MM.1S (cell line): ENCODE results near the gene UTS2.

Source experiments
- DNase-seq: peaks from one replicate; pipeline ENCODE4 v3.0.0-alpha.2; 2015
- H2AFZ ChIP-seq: fragments of 300-600 bp; sonication (generic); 2 replicates; pipeline ENCODE4 v1.6.0; 2016; ENCODE audit warnings: antibody characterized with exemption, low read length
- H3F3A ChIP-seq: fragments of 300-600 bp; sonication (generic); 2 replicates; pipeline ENCODE4 v1.6.1; 2016; ENCODE audit warnings: mild to moderate bottlenecking, antibody characterized with exemption, low read length, moderate library complexity, mixed read lengths; ENCODE audit not compliant: insufficient read depth
- H3K27ac ChIP-seq: fragments of 300-600 bp; sonication (generic); 2 replicates; pipeline ENCODE4 v1.5.1; 2016; ENCODE audit warnings: mild to moderate bottlenecking, low read length
- H3K27me3 ChIP-seq: fragments of 300-600 bp; sonication (generic); replicated peaks from 2 replicates; pipeline ENCODE4 v1.6.0; 2016; ENCODE audit warnings: low read length; ENCODE audit not compliant: insufficient read depth
- H3K36me3 ChIP-seq: fragments of 300-600 bp; sonication (generic); replicated peaks from 2 replicates; pipeline ENCODE4 v1.6.1; 2016; ENCODE audit warnings: mild to moderate bottlenecking, low read length, mixed read lengths; ENCODE audit not compliant: insufficient read depth
- H3K4me1 ChIP-seq: fragments of 300-600 bp; sonication (generic); 2 replicates; pipeline ENCODE4 v1.6.1; 2016; ENCODE audit warnings: low read length, mixed read lengths
- H3K4me2 ChIP-seq: fragments of 300-600 bp; sonication (generic); 2 replicates; pipeline ENCODE4 v1.6.0; 2016; ENCODE audit warnings: low read depth, low read length
- H3K4me3 ChIP-seq: fragments of 300-600 bp; sonication (generic); 2 replicates; pipeline ENCODE4 v1.5.1; 2016; ENCODE audit warnings: low read length, mixed read lengths
- H3K79me2 ChIP-seq: fragments of 300-600 bp; sonication (generic); 2 replicates; pipeline ENCODE4 v1.6.1; 2016; ENCODE audit warnings: mixed run types, low read length, mixed read lengths
- H3K9ac ChIP-seq: fragments of 300-600 bp; sonication (generic); 2 replicates; pipeline ENCODE4 v1.6.1; 2016; ENCODE audit warnings: low read length, mixed read lengths
- H3K9me2 ChIP-seq: fragments of 300-600 bp; sonication (generic); replicated peaks from 2 replicates; pipeline ENCODE4 v1.6.1; 2016; ENCODE audit warnings: mild to moderate bottlenecking, low read length, mixed read lengths; ENCODE audit not compliant: insufficient read depth
- H3K9me3 ChIP-seq: fragments of 300-600 bp; sonication (generic); replicated peaks from 2 replicates; pipeline ENCODE4 v1.6.1; 2016; ENCODE audit warnings: mild to moderate bottlenecking, low read length, mixed read lengths; ENCODE audit not compliant: insufficient read depth
- H4K20me1 ChIP-seq: fragments of 300-600 bp; sonication (generic); 2 replicates; pipeline ENCODE4 v1.6.1; 2016; ENCODE audit warnings: mild to moderate bottlenecking, low read length, moderate library complexity, mixed read lengths; ENCODE audit not compliant: insufficient read depth
- CTCF ChIP-seq: fragments of 300-600 bp; sonication (generic); IDR thresholded peaks from 2 replicates; pipeline ENCODE4 v1.5.1; 2016; ENCODE audit warnings: antibody characterized with exemption, low read length, mixed read lengths
- EZH2 ChIP-seq: fragments of 300-600 bp; sonication (generic); optimal IDR thresholded peaks from 2 replicates; pipeline ENCODE3; 2017; ENCODE audit warnings: low read depth, mild to moderate bottlenecking, antibody characterized with exemption, low read length, mixed read lengths
- EZH2phosphoT487 ChIP-seq: fragments of 300-600 bp; sonication (generic); IDR thresholded peaks from 2 replicates; pipeline ENCODE4 v1.6.1; 2018; ENCODE audit warnings: antibody characterized with exemption, low read length

Gene UTS2

GRCh38 chr1:7873801-7874795 lies 21.2 kb upstream of the UTS2 start:
- no peaks in the 10 kb centered on the region for H3K9me2 ChIP-seq
- H3K4me1 ChIP-seq = no peaks in the 10 kb centered on the region
- DNase-seq = no peak
- H3K9me3 ChIP-seq = no peaks in the 10 kb centered on the region
- H3K79me2 ChIP-seq = no peaks in the 10 kb centered on the region
- no peaks in the 10 kb centered on the region for H3F3A ChIP-seq
- H4K20me1 ChIP-seq = no peaks in the 10 kb centered on the region
- H3K4me3 ChIP-seq = no peak overlapping the region
- no peaks in the 10 kb centered on the region for H3K36me3 ChIP-seq
- H3K9ac ChIP-seq = no peak overlapping the region
- TF ChIP-seq EZH2phosphoT487 = no peak
- no peak for TF ChIP-seq CTCF
- no peak for TF ChIP-seq EZH2
- H3K27ac ChIP-seq = no peak overlapping the region
- no peak overlapping the region for H3K4me2 ChIP-seq
- peaks cover 57% of the 10 kb centered on the region for H3K27me3 ChIP-seq
- H2AFZ ChIP-seq = no peak overlapping the region

GRCh38 chr1:7871136-7871535 lies 18.3 kb upstream of the UTS2 start:
- TF ChIP-seq EZH2phosphoT487 = no peak
- no peak for TF ChIP-seq EZH2
- no peak for TF ChIP-seq CTCF
- Histone ChIP-seq H3K4me3 (no peak overlapping the region), H3K27me3 (peaks cover 69% of the 10 kb centered on the region), H3K27ac (no peak overlapping the region), H3K9ac (no peak overlapping the region), H3K79me2 (no peaks in the 10 kb centered on the region), H2AFZ (no peak overlapping the region), H3K4me2 (no peak overlapping the region), H3K4me1 (no peaks in the 10 kb centered on the region), H3K9me2 (no peaks in the 10 kb centered on the region), H3K36me3 (no peaks in the 10 kb centered on the region), H3F3A (no peaks in the 10 kb centered on the region), H4K20me1 (no peaks in the 10 kb centered on the region), H3K9me3 (no peaks in the 10 kb centered on the region)
- no peak for DNase-seq

- DNase-seq = no peak
- Histone ChIP-seq H3K4me2 (no peak overlapping the region), H3K9ac (no peak overlapping the region), H3K79me2 (no peaks in the 10 kb centered on the region), H3K9me3 (no peaks in the 10 kb centered on the region), H3K27me3 (peaks cover 83% of the 10 kb centered on the region), H3K4me1 (no peaks in the 10 kb centered on the region), H2AFZ (no peak overlapping the region), H3F3A (no peaks in the 10 kb centered on the region), H3K27ac (no peak overlapping the region), H4K20me1 (no peaks in the 10 kb centered on the region), H3K4me3 (no peak overlapping the region), H3K9me2 (no peaks in the 10 kb centered on the region), H3K36me3 (no peaks in the 10 kb centered on the region)
- TF ChIP-seq CTCF (no peak), EZH2phosphoT487 (no peak), EZH2 (no peak)
Measured at GRCh38 chr1:7869136-7869920, 16.5 kb upstream of the UTS2 start.
